Mesenchymal stem cell (in vitro differentiated cells and primary cell): ENCODE measurements around the gene ARHGAP15.

Experiments used
- DNase-seq: peaks from one replicate; pipeline ENCODE4 v3.0.0-alpha.2; 2013
- H2AFZ ChIP-seq: one replicate; pipeline ENCODE4 v1.6.1; 2013; ENCODE audit warnings: low read depth, mild to moderate bottlenecking, control low read depth, inconsistent platforms, low read length, moderate library complexity
- H2AK5ac ChIP-seq: 2 replicates; pipeline ENCODE4 v1.6.1; 2013; ENCODE audit warnings: low read length, moderate library complexity, mild to moderate bottlenecking, inconsistent platforms; ENCODE audit not compliant: severe bottlenecking
- H2BK120ac ChIP-seq: one replicate; pipeline ENCODE4 v1.6.1; 2013; ENCODE audit warnings: low read depth, mild to moderate bottlenecking, inconsistent platforms, low read length, moderate library complexity
- H2BK12ac ChIP-seq, 2 experiments: one replicate each; pipeline ENCODE4 v1.6.1; 2013; ENCODE audit warnings: inconsistent platforms in 2 of 2, low read length in 2 of 2, mild to moderate bottlenecking in 2 of 2, moderate library complexity in 2 of 2, control low read depth in 1 of 2
- H2BK15ac ChIP-seq: one replicate; pipeline ENCODE4 v1.6.1; 2013; ENCODE audit warnings: mild to moderate bottlenecking, low read depth, inconsistent platforms; ENCODE audit not compliant: poor library complexity, severe bottlenecking
- H2BK5ac ChIP-seq: 2 replicates; pipeline ENCODE4 v1.6.1; 2013; ENCODE audit warnings: low read depth, mild to moderate bottlenecking, low read length, control low read depth, inconsistent platforms; ENCODE audit not compliant: poor library complexity, severe bottlenecking
- H3K14ac ChIP-seq, 2 experiments: one replicate each; pipeline ENCODE4 v1.6.1; 2013; ENCODE audit warnings: inconsistent platforms in 2 of 2, low read length in 2 of 2, control low read depth in 1 of 2, mild to moderate bottlenecking in 1 of 2, moderate library complexity in 1 of 2
- H3K18ac ChIP-seq, 2 experiments: one replicate each; pipeline ENCODE4 v1.6.1; 2013; ENCODE audit warnings: inconsistent platforms in 2 of 2, low read length in 2 of 2, control low read depth in 1 of 2, low read depth in 1 of 2, mild to moderate bottlenecking in 1 of 2
- H3K23ac ChIP-seq, 2 experiments: one replicate each; pipeline ENCODE4 v1.6.1; 2013; ENCODE audit warnings: inconsistent platforms in 2 of 2, low read length in 2 of 2, mild to moderate bottlenecking in 2 of 2, moderate library complexity in 2 of 2, control low read depth in 1 of 2
- H3K27ac ChIP-seq: 2 replicates; pipeline ENCODE4 v1.5.1; 2013; ENCODE audit warnings: mild to moderate bottlenecking, moderate library complexity, low read length, control low read depth, inconsistent platforms; ENCODE audit not compliant: poor library complexity, severe bottlenecking
- H3K27me3 ChIP-seq, 2 experiments: 2 replicates each; pipeline versions ENCODE4 v1.6.1 to v1.7.0; 2013; ENCODE audit warnings: low read length in 2 of 2, mild to moderate bottlenecking in 2 of 2, moderate library complexity in 2 of 2, control low read depth in 1 of 2, inconsistent platforms in 1 of 2; ENCODE audit not compliant: control insufficient read depth in 1 of 2, insufficient read depth in 1 of 2
- H3K36me3 ChIP-seq, 2 experiments: 2 replicates each; pipeline versions ENCODE4 v1.6.1 to v1.7.0; 2013; ENCODE audit warnings: low read length in 2 of 2, control low read depth in 1 of 2, inconsistent platforms in 1 of 2, low read depth in 1 of 2, mild to moderate bottlenecking in 1 of 2; ENCODE audit not compliant: insufficient read depth in 2 of 2, control insufficient read depth in 1 of 2
- H3K4ac ChIP-seq, 2 experiments: one replicate each; pipeline ENCODE4 v1.6.1; 2013; ENCODE audit warnings: inconsistent platforms in 2 of 2, low read length in 2 of 2, mild to moderate bottlenecking in 2 of 2, moderate library complexity in 2 of 2, control low read depth in 1 of 2, low read depth in 1 of 2
- H3K4me1 ChIP-seq: 2 replicates; pipeline ENCODE4 v1.6.1; 2013; ENCODE audit warnings: low read depth, low read length, control low read depth; ENCODE audit not compliant: control insufficient read depth, insufficient read depth
- H3K4me2 ChIP-seq: 2 replicates; pipeline ENCODE4 v1.6.1; 2013; ENCODE audit warnings: low read length, mild to moderate bottlenecking, inconsistent platforms; ENCODE audit not compliant: poor library complexity, severe bottlenecking
- H3K4me3 ChIP-seq, 2 experiments: 2 replicates each; pipeline versions ENCODE4 v1.5.1 to v1.7.0; 2013; ENCODE audit warnings: low read length in 2 of 2, mild to moderate bottlenecking in 2 of 2, control low read depth in 1 of 2, low read depth in 1 of 2; ENCODE audit not compliant: insufficient read depth in 1 of 2
- H3K79me1 ChIP-seq: replicated peaks from 2 replicates; pipeline ENCODE4 v1.6.1; 2013; ENCODE audit warnings: mild to moderate bottlenecking, control low read depth, low read length, inconsistent platforms; ENCODE audit not compliant: poor library complexity, severe bottlenecking
- H3K9ac ChIP-seq: 2 replicates; pipeline ENCODE4 v1.7.0; 2013; ENCODE audit warnings: mild to moderate bottlenecking, low read length, moderate library complexity
- H3K9me3 ChIP-seq: 2 replicates; pipeline ENCODE4 v1.7.0; 2013; ENCODE audit warnings: mild to moderate bottlenecking, low read length; ENCODE audit not compliant: control insufficient read depth
- H4K8ac ChIP-seq: one replicate; pipeline ENCODE4 v1.6.1; 2013; ENCODE audit warnings: inconsistent platforms, mild to moderate bottlenecking, low read length, moderate library complexity
- H4K91ac ChIP-seq: one replicate; pipeline ENCODE4 v1.6.1; 2013; ENCODE audit warnings: mild to moderate bottlenecking, low read length, inconsistent platforms
- WGBS: methylation state at CpG from one replicate; pipeline ENCODE4 v1.1.7; 2013; ENCODE audit warnings: mixed read lengths; 5-methylcytosine and 5-hydroxymethylcytosine counted together

Gene ARHGAP15

GRCh38 chr2:143333168-143333791 is 204.1 kb downstream of the ARHGAP15 start:
- no peaks in the 10 kb centered on the region for H3K9me3 ChIP-seq
- no peak overlapping the region for H3K4ac ChIP-seq
- no peak overlapping the region for H2BK120ac ChIP-seq
- H3K9ac ChIP-seq, result no peak overlapping the region
- H3K4me3 ChIP-seq, result no peak overlapping the region
- H3K36me3 ChIP-seq, result no peaks in the 10 kb centered on the region
- no peak overlapping the region for H2BK5ac ChIP-seq
- H2AFZ ChIP-seq, result no peak overlapping the region
- H2BK15ac ChIP-seq, result no peak overlapping the region
- H3K79me1 ChIP-seq, result no peaks in the 10 kb centered on the region
- 95% methylated on average over 9 of the region's 9 CpGs for WGBS
- no peak overlapping the region for H3K27ac ChIP-seq
- H3K18ac ChIP-seq, result no peak overlapping the region
- H3K4me2 ChIP-seq, result no peak overlapping the region
- H4K91ac ChIP-seq, result no peak overlapping the region
- no peak overlapping the region for H3K14ac ChIP-seq
- H2AK5ac ChIP-seq, result no peak overlapping the region
- H3K23ac ChIP-seq, result no peak overlapping the region
- H2BK12ac ChIP-seq, result no peak overlapping the region
- H4K8ac ChIP-seq, result no peak overlapping the region
- DNase-seq, result no peak
- no peaks in the 10 kb centered on the region for H3K27me3 ChIP-seq
- H3K4me1 ChIP-seq, result no peaks in the 10 kb centered on the region

- Histone ChIP-seq H2BK12ac (no peak overlapping the region), H2AFZ (no peak overlapping the region), H3K18ac (no peak overlapping the region), H3K4ac (no peak overlapping the region), H3K27ac (no peak overlapping the region), H4K8ac (no peak overlapping the region), H3K9ac (no peak overlapping the region), H3K36me3 (no peaks in the 10 kb centered on the region), H3K4me3 (no peak overlapping the region), H2BK15ac (no peak overlapping the region), H4K91ac (no peak overlapping the region), H3K4me2 (no peak overlapping the region), H3K9me3 (no peaks in the 10 kb centered on the region), H3K23ac (no peak overlapping the region), H3K27me3 (no peaks in the 10 kb centered on the region), H2BK5ac (no peak overlapping the region), H2BK120ac (no peak overlapping the region), H3K14ac (no peak overlapping the region), H3K4me1 (no peaks in the 10 kb centered on the region), H2AK5ac (no peak overlapping the region), H3K79me1 (no peaks in the 10 kb centered on the region)
- 100% methylated on average over 1 of the region's 1 CpG for WGBS
- no peak for DNase-seq
Measured at GRCh38 chr2:143333847-143334246, 204.6 kb downstream of the ARHGAP15 start.

GRCh38 chr2:143334837-143335236 is 205.6 kb downstream of the ARHGAP15 start:
- H3K4me1 ChIP-seq, result no peaks in the 10 kb centered on the region
- no peak overlapping the region for H4K91ac ChIP-seq
- H2AK5ac ChIP-seq, result no peak overlapping the region
- H3K4me2 ChIP-seq, result no peak overlapping the region
- 95% methylated on average over 4 of the region's 4 CpGs for WGBS
- no peaks in the 10 kb centered on the region for H3K36me3 ChIP-seq
- no peak overlapping the region for H3K27ac ChIP-seq
- H3K9me3 ChIP-seq, result no peaks in the 10 kb centered on the region
- H3K79me1 ChIP-seq, result no peaks in the 10 kb centered on the region
- H3K27me3 ChIP-seq, result no peaks in the 10 kb centered on the region
- H2BK15ac ChIP-seq, result no peak overlapping the region
- H3K18ac ChIP-seq, result no peak overlapping the region
- H4K8ac ChIP-seq, result no peak overlapping the region
- no peak overlapping the region for H3K4ac ChIP-seq
- H2AFZ ChIP-seq, result no peak overlapping the region
- H2BK12ac ChIP-seq, result no peak overlapping the region
- no peak overlapping the region for H3K14ac ChIP-seq
- H3K4me3 ChIP-seq, result no peak overlapping the region
- no peak overlapping the region for H3K23ac ChIP-seq
- peak; percentile 1 for DNase-seq
- H2BK5ac ChIP-seq, result no peak overlapping the region
- H2BK120ac ChIP-seq, result no peak overlapping the region
- no peak overlapping the region for H3K9ac ChIP-seq

GRCh38 chr2:143336719-143337210 is 207.5 kb downstream of the ARHGAP15 start:
- H3K27ac ChIP-seq, result no peak overlapping the region
- H3K4ac ChIP-seq, result no peak overlapping the region
- H2AFZ ChIP-seq, result no peak overlapping the region
- H2BK120ac ChIP-seq, result no peak overlapping the region
- H3K23ac ChIP-seq, result no peak overlapping the region
- H2AK5ac ChIP-seq, result no peak overlapping the region
- H3K9me3 ChIP-seq, result no peaks in the 10 kb centered on the region
- no peak overlapping the region for H4K91ac ChIP-seq
- H3K9ac ChIP-seq, result no peak overlapping the region
- no peak overlapping the region for H2BK15ac ChIP-seq
- H2BK12ac ChIP-seq, result no peak overlapping the region
- no peak overlapping the region for H3K14ac ChIP-seq
- no peak overlapping the region for H3K4me2 ChIP-seq
- H3K79me1 ChIP-seq, result no peaks in the 10 kb centered on the region
- H3K4me3 ChIP-seq, result no peak overlapping the region
- H4K8ac ChIP-seq, result no peak overlapping the region
- H3K18ac ChIP-seq, result no peak overlapping the region
- no peak overlapping the region for H2BK5ac ChIP-seq
- no peaks in the 10 kb centered on the region for H3K36me3 ChIP-seq
- H3K27me3 ChIP-seq, result no peaks in the 10 kb centered on the region
- 100% methylated on average over 1 of the region's 1 CpG for whole genome bisulfite sequencing
- DNase-seq, result no peak
- no peaks in the 10 kb centered on the region for H3K4me1 ChIP-seq
